Measurements from ENCODE around the gene POLD1.
"Not testable (repeated sequence)": the region's sequence is repeated elsewhere in the genome, so short reads cannot be mapped to it uniquely, and the experiment has no call there.

POLD1 gene

DNA sequence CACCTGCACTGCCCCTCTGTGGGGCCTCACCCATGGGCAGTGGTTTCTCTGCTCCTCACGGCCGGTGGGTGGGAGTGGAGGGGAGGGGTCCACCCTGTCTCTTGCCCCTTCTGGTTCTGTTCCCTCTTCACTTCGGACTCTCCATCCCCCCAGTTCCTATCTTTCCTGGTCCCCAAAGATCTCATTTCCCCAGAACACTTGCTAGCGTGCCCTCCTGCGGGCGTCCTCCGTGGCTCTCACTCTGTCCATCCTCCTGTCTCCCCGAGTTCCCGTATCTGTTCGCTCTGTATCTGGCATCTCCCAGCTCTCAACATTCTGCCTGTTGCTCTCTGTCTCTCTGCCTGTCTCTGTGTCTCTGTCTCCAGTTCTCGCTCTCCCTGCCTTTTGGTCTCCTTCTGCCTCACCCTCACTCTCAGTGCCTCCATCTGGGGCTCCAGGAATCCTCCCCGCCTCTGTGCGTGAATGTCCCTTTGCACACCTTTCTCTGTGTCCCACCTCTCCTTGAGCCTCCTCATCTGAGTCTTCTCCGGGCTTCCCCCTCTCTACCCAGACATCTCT is 35.0 kb downstream of the POLD1 start:
- no peak for DNase-seq

DNA sequence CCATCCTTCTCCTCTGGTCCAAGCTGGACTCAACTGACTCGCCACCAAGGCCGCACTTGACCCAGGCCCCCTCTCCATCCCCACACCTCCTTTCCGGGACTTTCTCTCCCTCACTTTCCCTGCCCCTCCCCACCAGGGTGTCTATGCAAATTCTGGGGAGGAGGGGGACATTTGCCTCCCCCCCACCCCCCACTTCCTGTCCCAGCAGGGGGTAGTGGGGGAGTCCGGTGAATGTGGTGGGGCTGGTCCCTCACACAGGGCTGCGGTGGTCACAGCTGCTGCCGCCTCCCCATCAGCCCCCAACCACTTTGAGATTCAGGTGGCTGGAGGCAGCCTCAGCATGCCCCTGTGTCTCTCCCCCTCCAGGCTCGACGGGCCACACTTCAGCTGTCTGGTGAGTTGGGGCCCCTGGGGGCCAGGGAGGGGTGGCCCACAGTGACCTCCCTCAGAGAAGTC is 35.5 kb downstream of the POLD1 start:
- DNase-seq = no peak

DNA sequence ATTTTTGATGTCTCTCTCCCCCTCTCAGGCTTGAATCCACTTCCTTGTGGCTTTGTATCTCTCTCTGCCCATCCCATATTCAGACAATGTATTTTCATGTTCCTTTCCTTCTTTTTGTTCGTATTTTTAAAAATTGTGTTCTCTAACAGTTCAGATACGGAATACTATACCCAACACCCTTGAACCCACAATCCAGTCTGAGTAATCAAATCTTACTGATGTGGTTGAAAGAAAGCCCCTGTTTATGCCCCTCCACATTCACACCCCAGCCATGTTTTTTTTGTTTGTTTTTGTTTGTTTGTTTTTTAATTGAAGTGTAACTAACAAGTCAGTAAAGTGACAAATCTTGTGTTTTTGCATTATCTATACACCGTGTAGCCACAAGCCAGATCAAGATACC is 36.0 kb downstream of the POLD1 start:
- DNase-seq = no peak

DNA sequence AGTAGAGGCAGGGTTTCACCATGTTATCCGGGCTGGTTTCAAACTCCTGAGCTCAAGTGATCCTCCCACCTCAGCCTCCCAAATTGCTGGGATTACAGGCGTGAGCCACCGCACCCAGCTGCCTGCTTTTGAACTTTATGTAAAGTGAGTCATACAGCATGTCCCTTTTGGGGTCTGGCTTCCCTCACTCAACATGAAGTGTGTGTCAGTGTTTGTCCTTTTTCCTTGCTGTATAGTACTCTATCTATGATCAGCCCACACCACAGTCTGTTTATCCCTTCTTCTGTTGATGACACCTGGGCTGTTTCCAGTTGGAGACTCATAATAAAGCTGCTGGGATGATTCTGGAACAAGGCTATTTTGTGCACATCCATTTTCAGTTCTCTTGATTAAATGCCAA is 36.7 kb downstream of the POLD1 start:
- DNase-seq = no peak

DNA sequence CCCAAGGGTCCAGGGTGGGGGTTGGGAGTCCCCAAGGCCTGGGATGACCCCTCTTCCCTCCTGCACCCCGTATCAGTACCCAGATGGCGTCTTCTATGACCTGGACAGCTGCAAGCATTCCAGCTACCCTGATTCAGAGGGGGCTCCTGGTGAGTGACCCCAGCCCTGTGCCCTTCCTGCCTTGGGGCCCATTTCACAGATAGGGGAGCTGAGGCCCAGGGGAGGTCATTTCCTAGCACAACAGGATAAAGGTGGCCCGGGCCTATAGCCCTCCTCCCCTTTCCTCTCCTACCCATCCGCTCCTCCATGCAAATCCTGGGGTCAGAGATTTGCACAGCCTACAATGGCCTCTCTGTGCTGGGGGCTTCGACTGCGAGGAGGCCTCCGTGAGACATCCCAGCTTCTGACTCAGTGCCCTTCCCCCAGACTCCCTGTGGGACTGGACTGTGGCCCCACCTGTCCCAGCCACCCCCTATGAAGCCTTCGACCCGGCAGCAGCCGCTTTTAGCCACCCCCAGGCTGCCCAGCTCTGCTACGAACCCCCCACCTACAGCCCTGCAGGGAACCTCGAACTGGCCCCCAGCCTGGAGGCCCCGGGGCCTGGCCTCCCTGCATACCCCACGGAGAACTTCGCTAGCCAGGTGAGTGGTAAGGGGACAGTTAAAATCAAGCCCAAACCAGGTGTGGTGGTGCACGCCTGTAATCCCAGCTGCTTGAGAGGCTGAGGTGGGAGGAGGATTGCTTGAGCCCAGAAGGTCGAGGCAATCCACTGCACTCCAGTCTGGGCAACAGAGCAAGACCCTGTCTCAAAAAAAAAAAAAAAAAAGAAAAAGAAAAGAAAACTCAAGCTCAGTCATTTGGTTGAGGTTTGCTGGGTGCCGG is 38.5 kb downstream of the POLD1 start:
- DNase-seq = no peak

DNA sequence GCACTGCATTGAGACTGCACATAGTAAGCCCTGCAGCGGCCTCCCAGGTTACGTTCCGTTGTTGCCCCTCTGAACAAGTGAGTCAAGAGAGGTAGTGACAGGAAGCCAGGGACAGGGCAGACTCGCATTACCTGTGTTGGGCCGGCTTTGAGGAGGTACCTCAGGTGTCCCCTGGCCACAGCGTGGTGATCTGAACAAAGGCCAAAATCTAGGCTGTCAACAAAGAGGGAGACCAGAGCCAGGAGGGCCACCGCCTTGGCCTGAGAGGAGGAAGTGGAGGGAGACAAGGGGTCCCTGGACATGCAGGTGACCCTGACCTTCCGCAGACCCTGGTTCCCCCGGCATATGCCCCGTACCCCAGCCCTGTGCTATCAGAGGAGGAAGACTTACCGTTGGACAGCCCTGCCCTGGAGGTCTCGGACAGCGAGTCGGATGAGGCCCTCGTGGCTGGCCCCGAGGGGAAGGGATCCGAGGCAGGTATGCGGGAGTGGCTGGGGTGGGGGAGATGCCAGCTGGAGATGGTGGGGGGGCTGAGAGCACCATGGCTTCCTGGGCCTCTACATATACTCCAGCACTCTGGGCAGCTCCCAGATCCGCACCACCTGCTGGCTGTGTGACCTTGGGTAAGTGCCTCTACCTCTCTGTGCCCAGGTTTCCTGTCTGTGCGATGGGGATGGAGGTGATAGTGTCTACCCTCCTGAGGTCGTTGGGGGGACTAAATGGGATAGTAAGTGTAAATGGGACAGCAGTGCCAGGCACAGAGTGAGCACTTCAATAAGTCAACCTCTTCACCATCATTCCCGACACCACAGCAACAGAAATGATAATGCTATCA is 39.3 kb downstream of the POLD1 start:
- no peak for DNase-seq

DNA sequence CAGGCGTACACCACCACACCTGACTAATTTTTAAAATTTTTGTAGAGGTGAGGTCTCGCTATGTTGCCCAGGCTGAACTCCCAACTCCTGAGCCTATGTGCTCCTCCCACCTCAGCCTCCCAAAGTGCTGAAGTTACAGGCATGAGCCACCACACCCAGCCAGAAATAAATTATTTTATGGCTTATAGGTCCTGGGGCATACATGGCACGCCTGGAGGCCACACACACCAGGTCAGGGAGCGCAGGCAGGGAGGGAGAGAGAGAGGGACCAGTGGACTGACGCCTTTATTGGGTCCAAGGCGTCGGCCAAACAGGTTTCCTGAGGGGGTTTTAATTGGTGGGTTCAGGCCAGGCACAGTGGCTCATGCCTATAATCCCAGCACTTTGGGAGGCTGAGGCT is 41.4 kb downstream of the POLD1 start:
- DNase-seq = no peak

DNA sequence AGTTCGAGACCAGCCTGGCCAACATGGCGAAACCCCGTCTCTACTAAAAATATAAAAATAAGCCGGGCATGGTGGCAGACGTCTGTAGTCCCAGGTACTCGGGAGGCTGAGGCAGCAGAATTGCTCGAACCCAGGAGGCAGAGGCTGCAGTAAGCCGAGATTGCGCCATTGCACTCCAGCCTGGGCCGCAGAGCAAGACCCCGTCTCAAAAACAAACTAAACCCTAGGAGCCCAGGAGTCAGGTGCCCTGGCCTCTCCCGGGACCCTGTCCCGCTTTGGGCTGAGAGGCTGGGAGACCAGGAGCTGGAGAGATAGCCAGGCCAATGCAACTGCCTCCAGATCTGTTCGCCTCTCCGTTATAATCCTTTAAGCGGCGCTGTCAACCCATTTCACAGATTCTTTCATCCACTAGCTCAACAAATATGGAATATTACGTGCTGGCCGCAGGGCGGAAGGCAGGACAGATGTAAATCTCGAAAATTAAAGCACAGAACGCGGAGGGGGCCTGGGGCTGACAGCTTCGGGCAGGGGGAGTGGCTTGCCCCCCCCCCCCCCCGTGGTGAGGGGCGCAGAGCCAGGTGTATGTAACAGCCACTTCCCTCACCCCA is 43.3 kb downstream of the POLD1 start:
- DNase-seq = no peak

DNA sequence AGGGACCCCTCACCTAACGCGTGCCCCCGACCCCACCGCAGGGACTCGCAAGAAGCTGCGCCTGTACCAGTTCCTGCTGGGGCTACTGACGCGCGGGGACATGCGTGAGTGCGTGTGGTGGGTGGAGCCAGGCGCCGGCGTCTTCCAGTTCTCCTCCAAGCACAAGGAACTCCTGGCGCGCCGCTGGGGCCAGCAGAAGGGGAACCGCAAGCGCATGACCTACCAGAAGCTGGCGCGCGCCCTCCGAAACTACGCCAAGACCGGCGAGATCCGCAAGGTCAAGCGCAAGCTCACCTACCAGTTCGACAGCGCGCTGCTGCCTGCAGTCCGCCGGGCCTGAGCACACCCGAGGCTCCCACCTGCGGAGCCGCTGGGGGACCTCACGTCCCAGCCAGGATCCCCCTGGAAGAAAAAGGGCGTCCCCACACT is 43.9 kb downstream of the POLD1 start:
- DNase-seq = peak; percentile 42

DNA sequence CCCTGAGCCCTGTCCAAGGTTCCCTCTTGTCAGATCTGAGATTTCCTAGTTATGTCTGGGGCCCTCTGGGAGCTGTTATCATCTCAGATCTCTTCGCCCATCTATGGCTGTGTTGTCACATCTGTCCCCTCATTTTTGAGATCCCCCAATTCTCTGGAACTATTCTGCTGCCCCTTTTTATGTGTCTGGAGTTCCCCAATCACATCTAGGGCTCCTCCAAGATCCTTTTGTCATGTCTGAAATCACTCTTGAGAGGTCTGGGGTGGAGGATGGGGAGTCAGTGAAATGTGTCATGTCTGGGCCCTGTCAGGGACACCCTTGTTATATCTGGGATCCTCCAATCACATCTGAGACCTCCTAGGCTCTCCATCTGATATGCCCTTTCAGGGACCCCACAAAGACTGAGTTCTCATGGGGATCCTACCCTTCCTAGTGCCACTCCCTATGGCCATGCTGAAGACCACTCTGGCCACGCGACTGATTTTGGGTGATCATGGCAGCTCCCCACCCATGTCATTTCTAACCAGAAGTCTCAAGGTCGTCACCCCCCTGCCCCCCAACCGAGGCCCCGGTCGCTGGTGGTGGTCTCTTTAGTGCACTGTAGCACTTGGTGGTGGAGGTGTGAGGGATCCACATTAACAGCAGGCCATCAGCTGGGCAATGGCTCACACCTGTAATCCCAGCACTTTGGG is 44.8 kb downstream of the POLD1 start:
- DNase-seq = no peak

DNA sequence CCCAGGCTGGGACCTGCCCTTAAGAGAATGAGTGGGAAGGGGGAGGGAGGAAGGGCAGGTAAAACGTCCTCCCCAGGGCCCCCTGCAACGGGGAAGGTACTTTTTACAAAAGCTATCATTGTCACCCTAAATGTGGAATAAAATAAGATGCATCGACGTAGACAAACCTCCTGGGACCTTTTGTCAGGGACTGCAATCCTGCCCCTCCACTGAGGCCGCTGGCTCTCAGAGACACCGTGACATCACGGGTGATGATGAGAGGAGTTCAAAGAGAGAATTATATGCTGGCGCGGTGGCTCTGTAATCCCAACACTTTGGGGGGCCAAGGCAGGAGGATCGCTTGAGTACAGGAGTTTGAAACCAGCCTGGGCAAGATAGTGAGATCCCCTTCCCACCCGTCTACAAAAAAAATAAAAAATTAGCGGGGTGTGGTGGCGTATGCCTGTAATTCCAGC is 46.8 kb downstream of the POLD1 start:
- DNase-seq = peak; percentile 42

DNA sequence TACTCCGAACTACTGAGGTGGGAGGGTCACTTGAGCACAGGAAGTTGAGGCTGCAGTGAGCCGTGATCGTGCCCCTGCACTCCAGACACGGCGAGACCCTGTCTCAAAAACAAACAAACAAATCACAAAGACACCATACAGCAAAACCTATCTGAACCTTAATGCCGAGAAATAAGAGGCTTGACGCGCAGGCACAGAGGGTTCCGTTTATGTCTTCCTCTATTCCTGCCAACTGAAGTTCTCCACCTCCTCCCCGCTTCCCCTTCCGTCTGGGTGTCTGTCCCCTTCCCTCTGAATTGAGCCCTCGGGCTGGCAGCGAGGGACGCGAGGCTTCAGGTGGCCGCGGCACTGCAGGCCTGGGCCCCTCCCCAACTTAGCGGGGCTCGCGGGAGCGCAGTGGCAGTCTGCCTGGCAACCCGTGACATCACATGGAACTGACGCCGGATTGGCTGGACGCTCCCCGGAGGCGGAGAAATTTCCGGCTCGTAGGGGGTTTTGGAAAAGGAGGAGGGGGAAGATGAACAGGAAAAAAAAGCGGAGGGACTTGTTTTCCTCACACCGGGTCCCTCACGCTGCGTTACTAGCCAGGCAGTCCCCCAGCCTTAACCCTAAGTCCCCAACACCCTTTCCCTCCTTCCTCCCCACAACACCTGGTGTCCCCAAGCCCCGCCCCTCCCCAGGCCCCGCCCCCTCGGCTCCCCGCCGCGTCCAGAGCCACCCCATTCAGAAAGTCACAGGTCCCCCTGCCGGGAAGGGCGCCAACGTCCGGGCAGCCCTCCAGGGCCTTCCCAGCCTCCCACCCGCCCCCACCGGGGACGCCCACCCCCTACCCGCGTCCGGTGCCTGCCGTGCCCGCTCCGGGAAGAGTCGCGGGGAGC is 47.4 kb downstream of the POLD1 start:
- peak; percentile 92 for DNase-seq

DNA sequence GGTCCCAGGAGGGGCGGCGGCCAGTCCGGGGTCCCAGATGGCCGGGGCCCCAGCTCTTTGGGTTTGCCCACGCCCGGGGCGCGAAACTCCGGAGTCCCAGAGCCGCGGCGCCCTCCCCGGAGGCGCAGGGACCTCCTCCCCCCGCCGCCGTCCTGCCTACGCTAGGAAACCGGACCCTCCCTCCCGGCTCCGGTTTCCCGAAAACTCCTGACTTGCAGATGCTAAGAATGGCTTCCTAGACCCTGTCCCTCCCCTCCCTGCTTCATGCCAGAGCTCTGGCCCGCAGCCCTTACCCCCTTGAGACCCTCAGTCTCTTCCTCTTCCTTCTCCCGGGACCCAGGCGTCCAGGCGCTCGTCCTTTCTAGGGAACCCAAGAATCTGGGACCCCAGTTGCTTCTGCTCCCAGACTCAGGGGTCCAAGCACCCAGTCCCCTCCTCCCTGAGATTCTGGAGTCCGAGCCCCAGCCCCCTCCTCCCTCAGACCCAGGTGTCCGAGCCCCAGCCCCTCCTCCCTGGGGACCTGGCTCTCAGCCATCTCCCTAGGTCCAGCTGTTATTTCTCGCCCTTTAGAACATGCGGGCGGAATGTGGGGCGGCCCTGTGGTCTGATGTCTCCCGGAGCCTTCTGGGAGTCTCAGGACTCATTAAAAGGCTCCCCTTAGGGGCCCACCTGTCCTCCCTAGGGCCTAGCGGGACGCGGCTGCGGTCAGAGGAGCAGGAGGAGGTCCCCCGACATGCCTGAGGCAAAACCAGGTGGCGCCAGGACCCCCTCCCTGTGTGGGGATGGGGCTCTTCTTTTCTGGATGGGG is 48.3 kb downstream of the POLD1 start, which contains the start of gene MYBPC2:
Gene MYBPC2, plus strand, starts transcription at position 672 of the 808 bp plus-strand sequence. Its CDS starts 62 bp downstream, at position 734.
- DNase-seq = peak; percentile 93

DNA sequence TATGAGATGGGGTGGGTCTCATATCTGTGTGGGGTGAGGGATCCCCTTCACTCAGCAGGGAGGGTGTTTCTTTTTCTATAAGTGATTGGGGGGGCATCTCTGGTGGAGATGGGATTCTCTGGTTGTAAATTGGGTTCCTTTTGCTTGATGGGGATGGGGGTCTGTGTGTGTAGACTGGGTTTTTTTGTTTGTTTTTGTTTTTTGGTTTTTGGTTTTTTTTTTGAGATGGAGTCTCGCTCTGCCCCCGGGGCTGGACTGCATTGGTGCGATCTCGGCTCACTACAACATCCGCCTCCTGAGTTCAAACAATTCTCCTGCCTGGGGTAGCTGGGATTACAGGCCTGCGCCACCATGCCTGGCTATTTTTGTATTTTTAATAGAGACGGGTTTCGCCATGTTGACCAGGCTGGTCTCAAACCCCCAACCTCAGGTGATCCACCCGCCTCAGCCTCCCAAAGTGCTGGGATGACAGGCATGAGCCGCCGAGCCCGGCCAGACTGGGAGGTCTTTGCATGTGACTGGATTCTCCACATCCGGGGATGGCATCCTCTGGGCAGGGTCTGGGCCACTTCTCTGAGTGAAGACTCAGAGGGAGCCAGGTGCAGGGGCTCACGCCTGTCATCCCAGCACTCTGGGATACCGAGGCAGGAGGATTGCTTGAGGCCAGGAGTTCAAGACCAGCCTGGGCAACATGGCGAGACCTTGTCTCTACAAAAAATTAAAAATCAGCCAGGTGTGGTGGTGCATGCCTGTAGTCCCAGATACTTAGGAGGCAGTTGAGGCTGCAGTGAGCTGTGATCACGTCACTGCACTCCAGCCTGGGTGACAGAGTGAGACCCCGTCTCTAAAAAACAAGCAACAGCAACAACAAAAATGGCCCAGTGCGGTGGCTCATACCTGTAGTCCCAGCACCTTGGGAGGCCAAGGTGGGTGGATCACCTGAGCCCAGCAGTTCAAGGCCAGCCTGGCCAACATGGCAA is 49.3 kb downstream of the POLD1 start:
- DNase-seq = peak; percentile 54

DNA sequence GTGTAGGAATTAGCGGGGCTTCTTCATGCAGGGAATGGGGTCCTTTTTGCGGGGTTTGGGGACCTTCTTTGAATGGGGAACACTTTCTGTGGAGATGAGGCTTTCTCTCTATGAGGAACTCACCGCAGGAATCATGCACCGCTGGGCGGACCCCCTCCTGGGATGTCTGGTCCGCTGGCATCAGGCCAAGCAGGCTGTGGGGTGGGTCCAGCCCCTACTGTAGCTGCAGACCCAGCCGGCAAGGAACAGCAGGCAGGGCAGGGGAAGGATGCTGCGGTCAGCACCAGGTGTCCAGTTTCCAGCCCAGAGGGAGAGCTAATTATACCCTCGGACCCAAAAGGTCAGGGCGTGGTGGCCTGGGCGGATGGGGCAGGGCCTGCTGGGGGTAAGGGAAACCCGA is 50.4 kb downstream of the POLD1 start:
- DNase-seq = peak; percentile 85

DNA sequence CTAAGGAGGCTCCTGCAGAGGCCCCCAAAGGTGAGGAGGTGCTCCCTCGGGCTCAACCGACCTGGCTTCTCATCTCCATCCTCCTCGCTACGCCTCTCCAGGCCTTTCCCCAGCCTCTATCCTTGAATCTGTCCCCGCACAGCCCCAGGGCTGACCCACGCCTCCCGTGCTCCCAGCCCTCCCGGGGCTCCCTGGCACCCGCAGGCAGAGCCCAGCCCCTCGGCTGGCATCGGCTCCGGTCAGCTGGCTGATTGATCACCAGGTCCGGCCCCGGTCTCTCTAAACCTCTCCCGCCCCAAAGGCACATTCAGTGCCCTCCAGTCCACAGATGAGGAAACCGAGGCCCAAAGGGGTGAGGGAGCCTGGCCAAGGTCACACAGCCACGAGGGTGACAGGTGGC is 51.1 kb downstream of the POLD1 start:
- DNase-seq = no peak

DNA sequence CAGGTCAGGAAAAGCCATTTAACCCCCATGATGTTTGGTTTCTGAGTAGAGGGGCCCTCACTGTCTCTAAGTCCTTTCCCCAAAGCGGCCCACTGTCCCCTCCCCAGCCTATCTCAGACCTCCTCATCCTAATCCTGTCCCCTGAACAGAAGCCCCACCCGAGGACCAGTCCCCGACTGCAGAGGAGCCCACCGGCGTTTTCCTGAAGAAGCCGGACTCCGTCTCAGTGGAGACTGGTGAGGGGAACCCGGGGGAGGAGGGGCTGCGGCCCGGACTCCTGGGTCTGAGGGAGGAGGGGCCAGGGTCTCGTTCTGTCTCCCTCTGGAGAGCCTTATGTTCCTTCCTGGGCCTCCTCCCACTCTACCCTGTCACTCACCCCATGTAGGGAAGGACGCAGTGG is 51.5 kb downstream of the POLD1 start:
- no peak for DNase-seq

DNA sequence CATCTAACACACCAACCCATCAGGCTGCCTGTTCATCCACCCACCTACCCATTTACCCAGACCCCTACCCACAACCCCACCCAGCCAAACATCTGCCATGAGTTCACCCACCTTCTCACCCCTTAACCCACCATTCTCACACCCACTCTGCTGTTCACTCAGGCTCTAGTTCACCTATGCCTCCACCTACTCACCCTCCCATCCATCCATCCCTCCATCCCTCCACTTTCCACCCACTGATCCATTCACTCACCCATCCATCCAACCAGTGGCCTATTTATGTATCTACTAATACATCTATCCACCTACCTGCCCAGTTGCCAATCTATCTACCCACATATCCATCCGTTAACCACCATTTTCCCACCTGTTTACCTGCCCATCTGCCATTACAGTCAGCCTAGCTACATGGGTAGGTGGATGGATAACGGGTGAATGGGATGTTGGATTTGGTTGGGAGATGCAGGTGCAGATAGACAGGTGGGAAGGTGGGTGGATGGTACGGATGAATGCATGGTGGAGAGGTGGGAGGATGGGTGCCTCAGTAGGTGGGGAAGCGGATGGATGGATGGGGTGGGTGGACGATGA is 53.8 kb downstream of the POLD1 start:
- no peak for DNase-seq

DNA sequence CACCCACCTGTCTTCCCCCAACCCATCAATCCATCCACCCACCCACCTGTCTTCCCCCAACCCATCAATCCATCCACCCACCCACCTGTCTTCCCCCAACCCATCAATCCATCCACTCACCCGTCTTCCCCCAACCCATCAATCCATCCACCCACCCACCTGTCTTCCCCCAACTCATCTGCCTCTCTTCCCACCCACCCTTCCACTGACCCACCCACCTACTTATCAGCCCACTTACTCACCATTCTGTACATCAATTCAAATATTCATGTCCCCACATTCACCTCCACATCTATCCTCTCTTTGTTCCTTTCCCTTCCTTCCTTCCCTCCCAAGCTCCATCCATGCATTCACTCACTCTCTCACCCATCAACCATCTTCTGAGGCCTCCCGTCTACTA is 55.0 kb downstream of the POLD1 start:
- not testable (repeated sequence) for DNase-seq

Data from NCI-H69 (cell line).